Endodermal cell (in vitro differentiated cells): ENCODE measurements around the gene UBXN10. TPM values are rescaled to one million over a fixed set of nuclear protein-coding genes. Genes with fewer than 3 reads are reported as not detected.

Experiments used
- DNase-seq: peaks from one replicate; pipeline ENCODE4 v3.0.0-alpha.2; 2017
- H3K27ac ChIP-seq: 2 replicates; pipeline ENCODE4 v1.5.1; 2013; ENCODE audit warnings: mild to moderate bottlenecking, low read depth, low read length, moderate library complexity
- H3K27me3 ChIP-seq: 2 replicates; pipeline ENCODE4 v1.6.1; 2013; ENCODE audit warnings: mild to moderate bottlenecking, low read length, moderate library complexity; ENCODE audit not compliant: insufficient read depth, control insufficient read depth, poor library complexity, severe bottlenecking
- H3K36me3 ChIP-seq: 2 replicates; pipeline ENCODE4 v1.7.0; 2013; ENCODE audit warnings: mild to moderate bottlenecking, low read length, moderate library complexity; ENCODE audit not compliant: control insufficient read depth, insufficient read depth
- H3K4me1 ChIP-seq: one replicate; pipeline ENCODE4 v1.7.0; 2013; ENCODE audit warnings: low read length; ENCODE audit not compliant: control insufficient read depth, insufficient read depth
- H3K4me3 ChIP-seq: 2 replicates; pipeline ENCODE4 v1.5.1; 2013; ENCODE audit warnings: mild to moderate bottlenecking, low read length, moderate library complexity
- H3K9ac ChIP-seq: 2 replicates; pipeline ENCODE4 v1.6.1; 2013; ENCODE audit warnings: mild to moderate bottlenecking, low read length, moderate library complexity; ENCODE audit not compliant: poor library complexity, severe bottlenecking; ENCODE audit errors: extremely low read depth
- H3K9me3 ChIP-seq: 2 replicates; pipeline ENCODE4 v1.6.1; 2013; ENCODE audit warnings: mild to moderate bottlenecking, low read length, moderate library complexity; ENCODE audit not compliant: control insufficient read depth
- H3K27ac Mint-ChIP-seq: 2 replicates; pipeline ENCODE4 v1.8.0; 2020; ENCODE audit warnings: mixed read lengths
- H3K27me3 Mint-ChIP-seq: 2 replicates; pipeline ENCODE4 v1.8.0; 2021; ENCODE audit warnings: mild to moderate bottlenecking, mixed read lengths; ENCODE audit not compliant: insufficient read depth
- H3K36me3 Mint-ChIP-seq: 2 replicates; pipeline ENCODE4 v1.8.0; 2020; ENCODE audit warnings: low read depth, mixed read lengths
- H3K4me1 Mint-ChIP-seq: 2 replicates; pipeline ENCODE4 v1.8.0; 2020; ENCODE audit warnings: mixed read lengths
- H3K4me3 Mint-ChIP-seq: 2 replicates; pipeline ENCODE4 v1.8.0; 2020; ENCODE audit warnings: mild to moderate bottlenecking, moderate library complexity, mixed read lengths
- H3K9me3 Mint-ChIP-seq: 2 replicates; pipeline ENCODE4 v1.8.0; 2020; ENCODE audit warnings: mild to moderate bottlenecking, mixed read lengths
- CTCF ChIP-seq: fragments of 200-600 bp; sonication (generic); conservative IDR thresholded peaks from 2 replicates; pipeline ENCODE4 v1.5.0; 2021; ENCODE audit warnings: antibody characterized with exemption, mild to moderate bottlenecking
- WGBS, 2 experiments: methylation state at CpG; one replicate each; pipeline versions ENCODE4 v1.1.5 to v1.1.7; 2013; ENCODE audit warnings: missing lambda C conversion rate in 2 of 2, mixed read lengths in 1 of 2; ENCODE audit not compliant: insufficient coverage in 1 of 2, insufficient read length in 1 of 2; 5-methylcytosine and 5-hydroxymethylcytosine counted together
- total RNA-seq, 2 donors: library from RNA; stranded (reverse); fragmentation: NEBNext Ultra II Directional in 1 of 2; extraction: Animal tissue kit (Norgen Biotek cat#: 25700) in 1 of 2; gene quantifications; 2 replicates in 1 of 2; 3 replicates in 1 of 2; pipeline ENCODE4 v1.2.1, GENCODE V29; 2021

Gene UBXN10
- total RNA-seq, 2 donors from 2014 or later = 1.7 to 2.6 TPM

- no peak for TF ChIP-seq CTCF
- peaks cover 4% of the 10 kb centered on the region for H3K9me3 Mint-ChIP-seq
- no peaks in the 10 kb centered on the region for H3K4me1 Mint-ChIP-seq
- Histone ChIP-seq H3K27me3 (no peaks in the 10 kb centered on the region), H3K4me3 (no peak within 1 kb of the TSS), H3K9ac (no peak within 1 kb of the TSS), H3K4me1 (no peaks in the 10 kb centered on the region), H3K27ac (no peak within 1 kb of the TSS), H3K36me3 (no peaks in the 10 kb centered on the region), H3K9me3 (no peaks in the 10 kb centered on the region)
- 91 to 93% methylated on average over 5 to 9 of the region's 9 CpGs for WGBS, 2 experiments
- DNase-seq = no peak
- H3K4me3 Mint-ChIP-seq = no peak within 1 kb of the TSS
- peaks cover 1% of the 10 kb centered on the region for H3K27me3 Mint-ChIP-seq
- H3K36me3 Mint-ChIP-seq = no peaks in the 10 kb centered on the region
- no peak within 1 kb of the TSS for H3K27ac Mint-ChIP-seq
These were observed 46.8 kb upstream of the UBXN10 start, which contains the start of gene PLA2G2F for GRCh38 chr1:20138961-20139550. TSS of gene PLA2G2F (plus strand) at chr1:20139323. CDS start at chr1:20139428, 105 bp downstream.

DNA sequence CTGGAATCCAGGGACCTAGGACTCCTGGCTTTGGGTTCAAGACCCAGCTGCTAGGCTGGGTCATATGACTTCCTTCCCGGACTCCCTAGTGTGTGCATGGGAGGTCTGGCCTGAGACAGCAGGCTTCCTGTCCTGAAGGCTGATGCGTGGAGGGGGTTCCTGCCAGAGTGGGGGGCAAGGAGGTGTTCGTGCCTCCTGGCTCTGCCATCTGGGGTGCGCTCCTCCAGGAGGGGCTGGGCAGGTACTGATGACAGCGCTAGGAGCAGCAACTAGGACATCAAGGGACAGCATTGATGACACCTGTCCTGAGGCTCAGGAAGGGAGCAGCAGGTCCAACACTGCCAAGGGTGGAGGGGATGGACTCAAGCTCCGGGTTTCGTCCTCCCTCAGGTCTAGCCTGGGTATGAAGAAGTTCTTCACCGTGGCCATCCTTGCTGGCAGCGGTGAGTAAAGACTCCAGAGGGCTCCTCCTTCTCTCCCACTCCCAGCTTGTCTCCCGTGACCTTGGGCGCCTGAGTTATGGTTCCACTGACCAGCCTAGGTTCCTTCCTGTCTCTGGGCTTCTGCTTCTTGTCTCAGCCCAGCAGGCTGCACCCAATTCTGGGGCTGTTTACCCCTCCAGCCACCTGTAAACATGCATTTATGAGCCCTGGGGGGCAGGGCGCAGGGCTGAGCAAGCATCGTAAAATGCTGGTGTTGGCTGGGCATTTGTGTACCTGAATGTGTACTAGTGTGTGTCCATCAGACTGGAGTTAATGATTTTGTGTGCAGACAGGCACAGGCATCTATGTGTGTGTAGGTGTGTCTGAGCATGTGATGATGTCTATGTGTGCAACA is 45.9 kb upstream of the UBXN10 start:
- Histone ChIP-seq H3K36me3 (no peaks in the 10 kb centered on the region), H3K27ac (no peak overlapping the region), H3K9me3 (no peaks in the 10 kb centered on the region), H3K4me1 (no peaks in the 10 kb centered on the region), H3K27me3 (no peaks in the 10 kb centered on the region), H3K4me3 (no peak overlapping the region), H3K9ac (no peak overlapping the region)
- Mint-ChIP-seq H3K27ac (no peak overlapping the region), H3K36me3 (no peaks in the 10 kb centered on the region), H3K4me3 (no peak overlapping the region), H3K4me1 (no peaks in the 10 kb centered on the region), H3K27me3 (peaks cover 1% of the 10 kb centered on the region), H3K9me3 (peaks cover 4% of the 10 kb centered on the region)
- DNase-seq = no peak
- TF ChIP-seq CTCF = no peak
- WGBS, 2 experiments = 91 to 94% methylated on average over 7 to 13 of the region's 13 CpGs

DNA sequence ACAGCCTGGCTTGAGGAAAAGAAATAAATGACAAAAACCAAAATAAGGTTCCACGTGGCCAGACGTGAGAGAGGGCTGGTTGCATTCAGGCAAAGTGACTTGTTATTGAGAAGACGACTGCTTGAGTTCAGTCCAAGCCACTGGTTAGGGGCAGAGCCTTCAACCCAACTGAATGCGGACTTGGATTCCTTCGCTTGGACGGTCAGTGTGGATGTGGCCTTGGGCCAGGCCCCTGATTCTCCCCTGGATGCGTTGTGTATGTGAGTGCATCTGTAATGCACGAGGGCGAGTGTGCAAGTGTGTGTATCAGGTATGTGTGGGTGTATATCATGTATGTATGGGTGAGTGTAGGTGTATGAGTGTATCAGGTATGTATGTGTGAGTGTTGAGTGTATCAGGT is 44.9 kb upstream of the UBXN10 start:
- H3K9me3 ChIP-seq = no peaks in the 10 kb centered on the region
- no peak overlapping the region for H3K9ac ChIP-seq
- no peaks in the 10 kb centered on the region for H3K4me1 Mint-ChIP-seq
- no peak for TF ChIP-seq CTCF
- no peak overlapping the region for H3K4me3 ChIP-seq
- H3K27ac ChIP-seq = no peak overlapping the region
- H3K36me3 Mint-ChIP-seq = no peaks in the 10 kb centered on the region
- no peak for DNase-seq
- peaks cover 4% of the 10 kb centered on the region for H3K9me3 Mint-ChIP-seq
- H3K36me3 ChIP-seq = no peaks in the 10 kb centered on the region
- H3K27ac Mint-ChIP-seq = no peak overlapping the region
- H3K27me3 Mint-ChIP-seq = peaks cover 1% of the 10 kb centered on the region
- H3K4me3 Mint-ChIP-seq = no peak overlapping the region
- 93 to 100% methylated on average over 7 to 9 of the region's 9 CpGs for WGBS, 2 experiments
- H3K27me3 ChIP-seq = no peaks in the 10 kb centered on the region
- no peaks in the 10 kb centered on the region for H3K4me1 ChIP-seq
